Adrenal gland (tissue), 5 donors: ENCODE measurements around the gene ZNF253.
"Not testable (repeated sequence)": the region's sequence is repeated elsewhere in the genome, so short reads cannot be mapped to it uniquely, and the experiment has no call there.

ENCODE experiments used
- CTCF ChIP-seq, 6 experiments: fragments of 450-650 bp in 4 of 6; fragments of 200-600 bp in 2 of 6; sonication (generic) in 1 of 6; IDR thresholded peaks; 1 replicate in 5 of 6; 2 replicates in 1 of 6; pipeline versions ENCODE4 v1.5.1 to v1.8.0; 2016 to 2021; ENCODE audit warnings: antibody characterized with exemption in 6 of 6, mild to moderate bottlenecking in 2 of 6, moderate library complexity in 1 of 6
- POLR2A ChIP-seq, 2 donors: fragments of 450-650 bp; IDR thresholded peaks; one replicate each; pipeline ENCODE4 v1.6.1; 2017; ENCODE audit warnings: antibody characterized with exemption in 2 of 2, mild to moderate bottlenecking in 2 of 2, moderate library complexity in 1 of 2
- donor health status: DM: no; HTN: no; CAD: no.

- not testable (repeated sequence) for TF ChIP-seq CTCF, POLR2A (IDR thresholded peaks at IDR 0.05)
These were observed 41.9 kb downstream of the ZNF253 start for GRCh38 chr19:19907551-19907950.
